ENCODE data around the gene SMPDL3A.

Gene SMPDL3A

GRCh38 chr6:122778985-122779661 is 9.9 kb upstream of the SMPDL3A start:
- no peak for DNase-seq

GRCh38 chr6:122779667-122780066 is 9.4 kb upstream of the SMPDL3A start, which contains the start of gene FABP7:
Gene FABP7 (plus strand): TSS chr6:122779716. CDS start chr6:122779795, 79 bp downstream.
- no peak for DNase-seq

DNA sequence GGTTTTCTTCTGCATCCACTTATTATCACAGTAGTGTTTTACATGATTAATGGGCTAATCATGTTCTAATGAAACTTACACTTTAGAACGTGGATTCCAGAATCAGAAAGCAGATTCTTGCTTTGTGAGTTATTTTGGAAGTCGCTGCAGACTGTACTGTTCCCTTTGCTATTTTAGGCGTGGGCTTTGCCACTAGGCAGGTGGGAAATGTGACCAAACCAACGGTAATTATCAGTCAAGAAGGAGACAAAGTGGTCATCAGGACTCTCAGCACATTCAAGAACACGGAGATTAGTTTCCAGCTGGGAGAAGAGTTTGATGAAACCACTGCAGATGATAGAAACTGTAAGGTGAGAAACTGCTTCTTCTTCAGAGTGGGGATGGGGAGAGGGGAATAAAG is 8.9 kb upstream of the SMPDL3A start:
- DNase-seq: no peak

- DNase-seq: no peak
Measured at GRCh38 chr6:122781716-122782115, 7.3 kb upstream of the SMPDL3A start.

GRCh38 chr6:122783401-122783800 is 5.7 kb upstream of the SMPDL3A start:
- no peak for DNase-seq

DNA sequence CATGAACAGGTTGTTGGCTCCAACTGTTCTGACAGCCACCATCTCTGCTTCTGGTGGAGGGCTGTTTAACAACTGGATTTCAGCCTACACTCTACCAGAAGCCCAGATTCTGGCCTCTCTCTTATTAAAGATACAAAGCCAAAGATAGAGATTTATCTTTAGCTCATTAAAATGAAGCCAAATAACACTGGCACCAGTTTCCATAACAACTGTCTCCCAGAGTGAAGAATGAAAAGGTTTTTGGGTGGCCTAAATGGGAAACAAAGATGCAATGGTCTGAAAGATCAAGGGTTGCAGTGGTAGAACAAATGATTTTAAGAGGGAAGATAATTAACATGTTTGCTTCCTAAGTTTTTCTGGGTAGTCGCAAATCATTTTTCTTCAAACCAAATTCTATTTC is 3.2 kb upstream of the SMPDL3A start:
- no peak for DNase-seq

- no peak for DNase-seq
Measured at GRCh38 chr6:122787721-122788120, 1.3 kb upstream of the SMPDL3A start.

DNA sequence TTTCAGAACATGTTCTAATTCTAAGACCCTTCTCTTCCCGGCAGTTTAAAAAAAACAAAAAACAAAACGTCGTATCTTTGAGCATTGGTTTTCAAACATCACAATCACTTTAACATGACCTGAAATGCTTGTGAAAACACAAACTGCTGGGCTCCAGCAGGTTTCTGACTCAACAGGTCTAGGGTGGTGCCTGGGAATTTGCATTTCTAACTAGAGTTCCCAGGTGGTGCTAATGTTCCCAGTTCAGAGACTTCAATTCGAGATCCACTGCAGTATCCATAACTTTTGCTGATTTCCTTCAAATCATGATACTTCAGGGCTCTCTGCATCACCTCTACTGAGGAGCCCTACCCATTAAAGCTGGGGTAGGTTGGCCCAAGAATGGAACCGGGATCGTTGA is 850 bp upstream of the SMPDL3A start:
- no peak for DNase-seq

- no peak for DNase-seq
Measured at GRCh38 chr6:122788663-122789181, 336 bp upstream of the SMPDL3A start.

- DNase-seq: no peak
Measured at GRCh38 chr6:122790028-122790422, 967 bp downstream of the SMPDL3A start.

DNA sequence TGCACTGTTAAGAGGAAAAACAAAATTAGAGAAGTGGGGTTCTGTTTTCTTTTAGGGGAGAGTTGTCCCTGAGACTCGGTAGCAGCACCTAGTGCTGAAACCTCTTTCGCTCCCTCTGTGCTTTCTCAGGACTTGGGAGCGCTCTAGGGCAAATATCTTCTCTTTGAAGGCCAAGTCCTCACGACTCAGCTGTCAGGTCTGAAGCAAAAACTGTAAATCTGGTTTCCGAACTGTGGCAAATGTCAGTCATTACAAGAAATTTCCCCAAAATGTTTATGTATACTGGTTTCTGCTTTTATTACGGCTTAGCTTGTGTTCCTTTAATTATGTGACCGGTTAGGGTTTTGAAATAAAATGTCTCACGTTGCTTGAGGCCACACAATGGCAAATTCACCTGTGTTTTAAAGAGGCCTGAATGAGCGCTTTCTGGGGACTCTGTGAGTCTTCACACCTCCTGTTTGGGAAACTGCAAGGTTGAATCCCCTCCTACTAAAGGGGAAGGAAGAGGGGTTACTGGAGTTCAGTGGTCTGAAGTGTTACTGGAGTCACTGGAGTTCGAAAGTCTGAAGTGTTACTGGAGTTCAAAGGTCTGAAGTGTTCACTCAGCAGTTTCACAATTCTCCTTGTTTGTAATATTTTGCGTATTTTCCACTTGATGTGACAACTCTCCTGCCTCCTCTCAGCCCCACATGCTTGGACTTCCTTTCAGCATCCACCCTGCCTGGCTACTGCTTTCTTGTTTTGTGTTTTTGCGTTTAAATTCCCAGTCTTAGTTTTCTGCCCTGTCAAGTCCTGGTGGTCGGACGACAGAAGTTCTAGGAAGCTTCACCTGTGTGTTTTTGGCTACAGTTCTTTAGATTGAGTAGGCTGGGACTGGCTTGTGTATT is 1.6 kb downstream of the SMPDL3A start:
- DNase-seq: no peak

- no peak for DNase-seq
Measured at GRCh38 chr6:122791310-122791679, 2.2 kb downstream of the SMPDL3A start.

GRCh38 chr6:122792766-122793165 is 3.7 kb downstream of the SMPDL3A start:
- no peak for DNase-seq

- DNase-seq: no peak
Measured at GRCh38 chr6:122797537-122797936, 8.5 kb downstream of the SMPDL3A start.

DNA sequence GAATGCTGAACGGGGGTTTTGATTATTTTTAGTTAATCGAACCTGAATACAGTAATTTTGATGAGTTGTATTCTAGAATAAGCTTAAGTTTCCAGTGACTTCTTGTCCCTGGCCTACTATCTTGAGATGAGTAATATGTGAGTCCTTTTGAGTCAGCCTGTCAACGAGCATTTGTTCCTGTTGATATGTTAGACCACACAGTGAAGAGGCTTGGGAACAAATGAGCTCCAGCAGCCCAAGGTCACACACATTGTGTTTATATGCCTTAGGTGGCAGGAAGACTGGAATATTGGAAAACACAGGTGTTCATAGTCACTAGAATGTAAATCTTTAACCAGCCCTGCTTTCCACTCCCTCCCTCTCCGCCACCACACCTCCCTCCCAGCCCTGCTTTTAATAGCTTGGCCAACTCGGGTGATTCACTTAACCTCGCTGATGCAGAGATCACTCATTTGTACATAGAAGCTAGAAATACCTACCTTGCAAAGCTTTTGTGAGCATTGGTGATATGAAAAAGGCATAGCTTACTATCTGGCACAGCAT is 9.1 kb downstream of the SMPDL3A start:
- no peak for DNase-seq

- DNase-seq: no peak
Measured at GRCh38 chr6:122799140-122799745, 10.2 kb downstream of the SMPDL3A start.

GRCh38 chr6:122799916-122800686 is 11.0 kb downstream of the SMPDL3A start:
- DNase-seq: no peak

DNA sequence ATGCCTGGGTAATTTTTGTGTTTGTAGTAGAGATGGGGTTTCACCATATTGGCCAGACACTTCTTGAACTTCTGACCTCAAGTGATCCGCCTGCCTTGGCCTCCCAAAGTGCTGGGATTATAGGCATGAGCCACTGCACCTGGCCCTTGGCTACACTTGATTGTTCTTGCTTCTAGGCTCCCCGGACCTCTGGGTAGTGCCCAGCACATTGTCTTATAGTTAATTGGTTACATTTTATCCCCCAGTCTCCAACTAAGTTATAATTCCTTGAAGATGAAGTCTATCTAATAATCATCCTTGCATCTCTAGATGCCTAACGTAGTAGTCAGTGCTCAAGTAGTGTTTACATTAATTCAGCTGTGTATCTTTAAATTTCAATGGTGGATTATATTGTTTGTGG is 11.8 kb downstream of the SMPDL3A start:
- no peak for DNase-seq

- no peak for DNase-seq
Measured at GRCh38 chr6:122801397-122801796, 12.3 kb downstream of the SMPDL3A start.

GRCh38 chr6:122803171-122803661 is 14.2 kb downstream of the SMPDL3A start:
- DNase-seq: no peak

GRCh38 chr6:122804962-122805485 is 16.0 kb downstream of the SMPDL3A start:
- no peak for DNase-seq

- DNase-seq: no peak
Measured at GRCh38 chr6:122806291-122806690, 17.2 kb downstream of the SMPDL3A start.

Data from NCI-H1694 (cell line).